Endothelial cell of umbilical vein (primary cell): ENCODE data around the gene MORN3.

Experiments
- CTCF ChIP-seq, 2 donors: IDR thresholded peaks; 1 replicate in 1 of 2; 2 replicates in 1 of 2; pipeline ENCODE4 v1.5.1; 2011; ENCODE audit warnings: low read length in 2 of 2, mild to moderate bottlenecking in 2 of 2, moderate library complexity in 2 of 2, control low read depth in 1 of 2, inconsistent platforms in 1 of 2, low read depth in 1 of 2; ENCODE audit not compliant: insufficient read depth in 1 of 2; ENCODE audit errors: extremely low read depth in 1 of 2
- EZH2 ChIP-seq: IDR thresholded peaks from 2 replicates; pipeline ENCODE4 v1.6.1; 2012; ENCODE audit warnings: borderline replicate concordance, low read depth, mild to moderate bottlenecking, moderate library complexity, low read length, inconsistent platforms; ENCODE audit not compliant: severe bottlenecking
- GATA2 ChIP-seq: IDR thresholded peaks from 2 replicates; pipeline ENCODE4 v1.7.0; 2011; ENCODE audit warnings: low read depth, mild to moderate bottlenecking, moderate library complexity, mixed read lengths, low read length; ENCODE audit not compliant: insufficient read length, insufficient read depth
- MAX ChIP-seq: IDR thresholded peaks from 2 replicates; pipeline ENCODE4 v1.6.1; 2011; ENCODE audit not compliant: insufficient read depth, insufficient read length
- POLR2A ChIP-seq: IDR thresholded peaks from 2 replicates; pipeline ENCODE4 v1.6.1; 2012; ENCODE audit warnings: low read depth, mild to moderate bottlenecking, control low read depth, low read length
- POLR2AphosphoS5 ChIP-seq: IDR thresholded peaks from 2 replicates; pipeline ENCODE4 v1.6.1; 2012; ENCODE audit warnings: low read depth, mild to moderate bottlenecking, control low read depth, low read length, moderate library complexity; ENCODE audit not compliant: insufficient read depth

GRCh38 chr12:121602766-121603165, 66.7 kb downstream of the MORN3 start:
- TF ChIP-seq POLR2A (no peak), CTCF (IDR thresholded peaks at IDR 0.05; ENCODE audit: extremely low read depth in 1 of 2, insufficient read depth in 1 of 2, low read depth in 1 of 2, low read length in 2 of 2) (no peak), EZH2 (no peak), MAX (no peak), POLR2AphosphoS5 (no peak), GATA2 (no peak)
